Measurements from ENCODE around the gene ADCY7. TPM values are rescaled to one million over a fixed set of nuclear protein-coding genes. Genes with fewer than 3 reads are reported as not detected.

Gene ADCY7
- total RNA-seq, 4 donors from 2014 or later, result 4.6 to 44.9 (median 14.1) TPM

GRCh38 chr16:50260206-50261159 is 5.9 kb upstream of the ADCY7 start:
- intact Hi-C loops (cut with DNase I; ENCODE audit: low total_unique reads), result no loop called here

DNA sequence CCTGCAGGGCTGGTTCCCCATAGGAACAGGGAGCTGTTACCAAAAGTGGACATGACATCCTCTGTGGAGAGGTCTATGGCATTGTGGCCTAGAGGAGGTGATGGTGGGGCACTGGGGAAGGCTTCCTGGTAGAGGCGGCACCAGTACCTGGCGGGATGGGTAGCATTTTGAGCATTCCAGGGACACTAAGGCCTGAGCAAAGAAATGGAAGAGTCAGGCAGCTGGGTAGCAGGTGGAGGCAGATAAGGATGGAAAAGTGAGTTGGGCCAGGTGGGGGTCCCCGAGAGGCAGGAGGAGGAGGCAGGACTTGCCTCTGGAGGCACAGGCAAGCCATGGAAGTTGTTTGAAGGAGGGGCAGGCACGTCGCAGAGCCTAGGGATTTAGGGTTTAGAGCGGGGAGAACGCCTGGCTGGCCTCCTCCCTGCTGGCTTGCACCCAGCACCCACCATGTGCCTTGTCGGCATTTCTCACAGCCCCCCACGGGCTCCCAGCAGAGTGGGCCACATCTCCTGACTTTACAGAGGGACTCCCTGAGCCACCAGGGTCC is 5.1 kb upstream of the ADCY7 start:
- H3K27me3 ChIP-seq, result no peaks in the 10 kb centered on the region
- H3K4me3 ChIP-seq, result no peak overlapping the region
- H3K36me3 ChIP-seq, result no peaks in the 10 kb centered on the region
- H3K27ac ChIP-seq, result no peak overlapping the region
- intact Hi-C loops (cut with DNase I; ENCODE audit: low total_unique reads) (no loop called here), in situ Hi-C loops (cut with MboI; ENCODE audit: low pct_ligation_motif_present in 1 of 4, low pct_unique_long_range_greater_than_20kb in 1 of 4, low sequenced_read_pairs in 3 of 4) (no loop called here)
- 81 to 100% methylated on average over 2 to 9 of the region's 9 CpGs for WGBS, 2 donors (ENCODE audit: low coverage in 1 of 2)
- no peak for TF ChIP-seq POLR2AphosphoS5 (IDR thresholded peaks at IDR 0.05)
- peaks cover 3 to 27% (median 9%) of the 10 kb centered on the region in 4 donors for H3K4me1 ChIP-seq
- H3K9me3 ChIP-seq, result no peaks in the 10 kb centered on the region
- no peak for DNase-seq

More at GRCh38 chr16:50260206-50261159, 5.9 kb upstream of the ADCY7 start:
- peaks cover 3 to 19% (median 5%) of the 10 kb centered on the region in 4 donors for H3K4me1 ChIP-seq
- H3K27ac ChIP-seq, result peak overlapping the region in 1 of 4 donors; percentile 40
- in situ Hi-C loops (cut with MboI; ENCODE audit: low pct_ligation_motif_present in 1 of 4, low pct_unique_long_range_greater_than_20kb in 1 of 4, low sequenced_read_pairs in 3 of 4), result no loop called here
- 60 to 70% methylated on average over 1 to 4 of the region's 9 CpGs for WGBS, 2 donors (ENCODE audit: low coverage in 1 of 2)
- no peaks in the 10 kb centered on the region for H3K27me3 ChIP-seq
- no peak for DNase-seq
- H3K9me3 ChIP-seq, result no peaks in the 10 kb centered on the region
- no peaks in the 10 kb centered on the region for H3K36me3 ChIP-seq
- H3K4me3 ChIP-seq, result no peak overlapping the region
- TF ChIP-seq, protein P1, sequence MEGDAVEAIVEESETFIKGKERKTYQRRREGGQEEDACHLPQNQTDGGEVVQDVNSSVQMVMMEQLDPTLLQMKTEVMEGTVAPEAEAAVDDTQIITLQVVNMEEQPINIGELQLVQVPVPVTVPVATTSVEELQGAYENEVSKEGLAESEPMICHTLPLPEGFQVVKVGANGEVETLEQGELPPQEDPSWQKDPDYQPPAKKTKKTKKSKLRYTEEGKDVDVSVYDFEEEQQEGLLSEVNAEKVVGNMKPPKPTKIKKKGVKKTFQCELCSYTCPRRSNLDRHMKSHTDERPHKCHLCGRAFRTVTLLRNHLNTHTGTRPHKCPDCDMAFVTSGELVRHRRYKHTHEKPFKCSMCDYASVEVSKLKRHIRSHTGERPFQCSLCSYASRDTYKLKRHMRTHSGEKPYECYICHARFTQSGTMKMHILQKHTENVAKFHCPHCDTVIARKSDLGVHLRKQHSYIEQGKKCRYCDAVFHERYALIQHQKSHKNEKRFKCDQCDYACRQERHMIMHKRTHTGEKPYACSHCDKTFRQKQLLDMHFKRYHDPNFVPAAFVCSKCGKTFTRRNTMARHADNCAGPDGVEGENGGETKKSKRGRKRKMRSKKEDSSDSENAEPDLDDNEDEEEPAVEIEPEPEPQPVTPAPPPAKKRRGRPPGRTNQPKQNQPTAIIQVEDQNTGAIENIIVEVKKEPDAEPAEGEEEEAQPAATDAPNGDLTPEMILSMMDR (IDR thresholded peaks at IDR 0.05), result no peak
- no peak for TF ChIP-seq EP300 (IDR thresholded peaks at IDR 0.05; ENCODE audit: low read depth)
- TF ChIP-seq POLR2A (IDR thresholded peaks at IDR 0.05), result no peak
- TF ChIP-seq POLR2AphosphoS5 (IDR thresholded peaks at IDR 0.05), result no peak

- TF ChIP-seq EP300 (IDR thresholded peaks at IDR 0.05; ENCODE audit: low read depth) (no peak), POLR2AphosphoS5 (IDR thresholded peaks at IDR 0.05) (no peak), POLR2A (IDR thresholded peaks at IDR 0.05) (no peak)
- TF ChIP-seq, protein P1 (IDR thresholded peaks at IDR 0.05), result no peak
- peaks cover 7 to 32% (median 14%) of the 10 kb centered on the region in 4 donors for H3K4me1 ChIP-seq
- no peaks in the 10 kb centered on the region for H3K9me3 ChIP-seq
- DNase-seq, result no peak
- intact Hi-C loops (cut with DNase I; ENCODE audit: low total_unique reads) (no loop called here), in situ Hi-C loops (cut with MboI; ENCODE audit: low pct_ligation_motif_present in 1 of 4, low pct_unique_long_range_greater_than_20kb in 1 of 4, low sequenced_read_pairs in 3 of 4) (no loop called here)
- H3K27me3 ChIP-seq, result no peaks in the 10 kb centered on the region
- H3K27ac ChIP-seq, result no peak overlapping the region
- H3K4me3 ChIP-seq, result no peak overlapping the region
- H3K36me3 ChIP-seq, result no peaks in the 10 kb centered on the region
- 0 to 57% methylated on average over 1 to 11 of the region's 11 CpGs for WGBS, 2 donors (ENCODE audit: low coverage in 1 of 2)
Observed at GRCh38 chr16:50261707-50262235, 4.6 kb upstream of the ADCY7 start.

- in situ Hi-C loops (cut with MboI; ENCODE audit: low pct_ligation_motif_present in 1 of 4, low pct_unique_long_range_greater_than_20kb in 1 of 4, low sequenced_read_pairs in 3 of 4), result no loop called here
- H3K27ac ChIP-seq, result no peak overlapping the region
- TF ChIP-seq, protein P1 (IDR thresholded peaks at IDR 0.05), result no peak
- TF ChIP-seq POLR2AphosphoS5 (IDR thresholded peaks at IDR 0.05), result no peak
- no peak for TF ChIP-seq POLR2A (IDR thresholded peaks at IDR 0.05)
- no peak for TF ChIP-seq EP300 (IDR thresholded peaks at IDR 0.05; ENCODE audit: low read depth)
- no peaks in the 10 kb centered on the region for H3K27me3 ChIP-seq
- intact Hi-C loops (cut with DNase I; ENCODE audit: low total_unique reads), result no loop called here
- DNase-seq, result peak; percentile 5
- no peaks in the 10 kb centered on the region for H3K36me3 ChIP-seq
- no peak overlapping the region for H3K4me3 ChIP-seq
- WGBS, 2 donors (ENCODE audit: low coverage in 1 of 2), result 88 to 100% methylated on average over 3 to 16 of the region's 16 CpGs
- peaks cover 12 to 47% (median 22%) of the 10 kb centered on the region in 4 donors for H3K4me1 ChIP-seq
- no peaks in the 10 kb centered on the region for H3K9me3 ChIP-seq
Observed at GRCh38 chr16:50263060-50263909, 3.1 kb upstream of the ADCY7 start.
